Stimulated activated naive CD8-positive, alpha-beta T cell treated with anti-CD3 and anti-CD28 coated beads, Interleukin-15, Interleukin-2, amounts not matched to agents 100 ng/mL and 50 ng/mL, for 24 hours (primary cell): Measurements from ENCODE around the gene POLA2.
A peak's percentile ranks its signal among the peaks of the same experiment; 100 is the strongest.
"Not testable (repeated sequence)": the region's sequence is repeated elsewhere in the genome, so short reads cannot be mapped to it uniquely, and the experiment has no call there.

ENCODE experiments used
- H3K27ac Mint-ChIP-seq: one replicate; pipeline ENCODE4 v1.8.0; 2021; ENCODE audit warnings: mild to moderate bottlenecking, mixed read lengths
- H3K27me3 Mint-ChIP-seq: one replicate; pipeline ENCODE4 v1.8.0; 2021; ENCODE audit warnings: mixed read lengths
- H3K36me3 Mint-ChIP-seq: one replicate; pipeline ENCODE4 v1.8.0; 2021; ENCODE audit warnings: low read depth, mixed read lengths
- H3K4me1 Mint-ChIP-seq: one replicate; pipeline ENCODE4 v1.8.0; 2021; ENCODE audit warnings: low read depth, mixed read lengths
- H3K4me3 Mint-ChIP-seq: one replicate; pipeline ENCODE4 v1.8.0; 2021; ENCODE audit warnings: mild to moderate bottlenecking, mixed read lengths
- H3K9me3 Mint-ChIP-seq: one replicate; pipeline ENCODE4 v1.8.0; 2021; ENCODE audit warnings: mixed read lengths

The POLA2 gene

GRCh38 chr11:65226103-65226442 is 35.7 kb upstream of the POLA2 start:
- peaks cover 17% of the 10 kb centered on the region for H3K27me3 Mint-ChIP-seq
- no peaks in the 10 kb centered on the region for H3K36me3 Mint-ChIP-seq
- no peaks in the 10 kb centered on the region for H3K9me3 Mint-ChIP-seq
- no peak overlapping the region for H3K27ac Mint-ChIP-seq
- H3K4me3 Mint-ChIP-seq = peak overlapping the region; percentile 82
- peaks cover 12% of the 10 kb centered on the region for H3K4me1 Mint-ChIP-seq

GRCh38 chr11:65227879-65228278 is 33.9 kb upstream of the POLA2 start:
- Mint-ChIP-seq H3K27me3 (peaks cover 17% of the 10 kb centered on the region), H3K4me3 (no peak overlapping the region), H3K4me1 (peaks cover 12% of the 10 kb centered on the region), H3K36me3 (no peaks in the 10 kb centered on the region), H3K27ac (no peak overlapping the region), H3K9me3 (no peaks in the 10 kb centered on the region)

- Mint-ChIP-seq H3K27me3 (no peaks in the 10 kb centered on the region), H3K4me1 (no peaks in the 10 kb centered on the region), H3K4me3 (no peak overlapping the region), H3K9me3 (no peaks in the 10 kb centered on the region), H3K27ac (no peak overlapping the region), H3K36me3 (no peaks in the 10 kb centered on the region)
Measured at GRCh38 chr11:65236194-65237059, 25.3 kb upstream of the POLA2 start.

GRCh38 chr11:65238302-65238701 is 23.5 kb upstream of the POLA2 start:
- not testable (repeated sequence) for H3K27ac Mint-ChIP-seq, H3K27me3 Mint-ChIP-seq, H3K4me1 Mint-ChIP-seq, H3K9me3 Mint-ChIP-seq, H3K4me3 Mint-ChIP-seq, H3K36me3 Mint-ChIP-seq

- Mint-ChIP-seq H3K36me3 (no peaks in the 10 kb centered on the region), H3K27me3 (no peaks in the 10 kb centered on the region), H3K27ac (no peak overlapping the region), H3K4me3 (no peak overlapping the region), H3K9me3 (peaks cover 4% of the 10 kb centered on the region), H3K4me1 (no peaks in the 10 kb centered on the region)
Measured at GRCh38 chr11:65241134-65241533, 20.6 kb upstream of the POLA2 start.

GRCh38 chr11:65241692-65242091 is 20.1 kb upstream of the POLA2 start:
- Mint-ChIP-seq H3K36me3 (no peaks in the 10 kb centered on the region), H3K27me3 (no peaks in the 10 kb centered on the region), H3K27ac (no peak overlapping the region), H3K4me1 (no peaks in the 10 kb centered on the region), H3K9me3 (peaks cover 4% of the 10 kb centered on the region), H3K4me3 (no peak overlapping the region)

- Mint-ChIP-seq H3K9me3 (peaks cover 4% of the 10 kb centered on the region), H3K4me1 (no peaks in the 10 kb centered on the region), H3K4me3 (no peak overlapping the region), H3K36me3 (no peaks in the 10 kb centered on the region), H3K27me3 (no peaks in the 10 kb centered on the region), H3K27ac (no peak overlapping the region)
Measured at GRCh38 chr11:65242389-65242788, 19.4 kb upstream of the POLA2 start.

- Mint-ChIP-seq H3K27me3 (no peaks in the 10 kb centered on the region), H3K27ac (no peak overlapping the region)
Measured at GRCh38 chr11:65243797-65244196, 18.0 kb upstream of the POLA2 start.

GRCh38 chr11:65245046-65245445 is 16.7 kb upstream of the POLA2 start:
- not testable (repeated sequence) for H3K4me3 Mint-ChIP-seq, H3K4me1 Mint-ChIP-seq, H3K9me3 Mint-ChIP-seq, H3K36me3 Mint-ChIP-seq, H3K27me3 Mint-ChIP-seq, H3K27ac Mint-ChIP-seq

More at GRCh38 chr11:65243797-65244196, 18.0 kb upstream of the POLA2 start:
- H3K36me3 Mint-ChIP-seq = no peaks in the 10 kb centered on the region
- peaks cover 4% of the 10 kb centered on the region for H3K9me3 Mint-ChIP-seq
- no peaks in the 10 kb centered on the region for H3K4me1 Mint-ChIP-seq
- no peak overlapping the region for H3K4me3 Mint-ChIP-seq

GRCh38 chr11:65246506-65246905 is 15.3 kb upstream of the POLA2 start:
- H3K27ac Mint-ChIP-seq = no peak overlapping the region

GRCh38 chr11:65248184-65248710 is 13.5 kb upstream of the POLA2 start:
- not testable (repeated sequence) for H3K4me1 Mint-ChIP-seq, H3K27ac Mint-ChIP-seq, H3K4me3 Mint-ChIP-seq, H3K9me3 Mint-ChIP-seq, H3K36me3 Mint-ChIP-seq, H3K27me3 Mint-ChIP-seq

More at GRCh38 chr11:65246506-65246905, 15.3 kb upstream of the POLA2 start:
- no peak overlapping the region for H3K4me3 Mint-ChIP-seq
- no peaks in the 10 kb centered on the region for H3K27me3 Mint-ChIP-seq
- peaks cover 4% of the 10 kb centered on the region for H3K9me3 Mint-ChIP-seq
- H3K4me1 Mint-ChIP-seq = no peaks in the 10 kb centered on the region
- H3K36me3 Mint-ChIP-seq = no peaks in the 10 kb centered on the region

- H3K27ac Mint-ChIP-seq = no peak overlapping the region
- H3K9me3 Mint-ChIP-seq = no peaks in the 10 kb centered on the region
- H3K36me3 Mint-ChIP-seq = no peaks in the 10 kb centered on the region
- no peaks in the 10 kb centered on the region for H3K4me1 Mint-ChIP-seq
- no peak overlapping the region for H3K4me3 Mint-ChIP-seq
- peaks cover 5% of the 10 kb centered on the region for H3K27me3 Mint-ChIP-seq
Measured at GRCh38 chr11:65251476-65251875, 10.3 kb upstream of the POLA2 start.

GRCh38 chr11:65254724-65255123 is 7.0 kb upstream of the POLA2 start:
- Mint-ChIP-seq H3K27me3 (peaks cover 5% of the 10 kb centered on the region), H3K4me1 (no peaks in the 10 kb centered on the region), H3K4me3 (no peak overlapping the region), H3K36me3 (no peaks in the 10 kb centered on the region), H3K27ac (no peak overlapping the region), H3K9me3 (no peaks in the 10 kb centered on the region)

GRCh38 chr11:65258988-65259387 is 2.8 kb upstream of the POLA2 start:
- peaks cover 14% of the 10 kb centered on the region for H3K36me3 Mint-ChIP-seq
- H3K27ac Mint-ChIP-seq = no peak overlapping the region
- no peak overlapping the region for H3K4me3 Mint-ChIP-seq
- H3K27me3 Mint-ChIP-seq = no peaks in the 10 kb centered on the region
- no peaks in the 10 kb centered on the region for H3K9me3 Mint-ChIP-seq
- H3K4me1 Mint-ChIP-seq = peaks cover 26% of the 10 kb centered on the region

- peaks cover 25% of the 10 kb centered on the region for H3K36me3 Mint-ChIP-seq
- no peak overlapping the region for H3K27ac Mint-ChIP-seq
- no peaks in the 10 kb centered on the region for H3K9me3 Mint-ChIP-seq
Measured at GRCh38 chr11:65260302-65260701, 1.5 kb upstream of the POLA2 start.

More at GRCh38 chr11:65260302-65260701, 1.5 kb upstream of the POLA2 start:
- Mint-ChIP-seq H3K27me3 (no peaks in the 10 kb centered on the region), H3K4me1 (peaks cover 37% of the 10 kb centered on the region), H3K4me3 (no peak overlapping the region)
